SU-DHL-6 (cell line): Measurements from ENCODE around the gene RIC1.

Experiments
- H2AFZ ChIP-seq: fragments of 200-600 bp; sonication (generic); 2 replicates; pipeline ENCODE4 v1.6.1; 2014; ENCODE audit warnings: low read depth, mild to moderate bottlenecking, moderate library complexity, mixed read lengths, antibody characterized with exemption, low read length; ENCODE audit not compliant: severe bottlenecking
- H3F3A ChIP-seq: fragments of 200-600 bp; shearing (Covaris generic); 2 replicates; pipeline ENCODE4 v1.6.0; 2016; ENCODE audit warnings: antibody characterized with exemption, mild to moderate bottlenecking; ENCODE audit not compliant: insufficient read depth
- H3K27ac ChIP-seq: fragments of 200-600 bp; sonication (generic); 2 replicates; pipeline ENCODE4 v1.5.1; 2016; ENCODE audit warnings: low read depth, mild to moderate bottlenecking, low read length, moderate library complexity, mixed read lengths
- H3K27me3 ChIP-seq: fragments of 200-600 bp; sonication (generic), shearing (Covaris generic); 2 replicates; pipeline ENCODE4 v1.6.0; 2014; ENCODE audit warnings: mild to moderate bottlenecking, low read length
- H3K36me3 ChIP-seq: fragments of 200-600 bp; sonication (generic); 2 replicates; pipeline ENCODE4 v1.6.1; 2014; ENCODE audit warnings: mild to moderate bottlenecking, low read length, mixed read lengths
- H3K4me2 ChIP-seq: fragments of 300-600, 200-600 bp; shearing (Covaris generic), sonication (generic); 2 replicates; pipeline ENCODE4 v1.6.0; 2014; ENCODE audit warnings: low read length, low read depth, mild to moderate bottlenecking; ENCODE audit not compliant: poor library complexity, severe bottlenecking
- H3K4me3 ChIP-seq: fragments of 200-600 bp; sonication (generic); 2 replicates; pipeline ENCODE4 v1.5.1; 2014; ENCODE audit warnings: antibody characterized with exemption, low read length, mild to moderate bottlenecking, mixed read lengths; ENCODE audit not compliant: insufficient read depth, poor library complexity, severe bottlenecking
- H3K79me2 ChIP-seq: fragments of 200-600 bp; sonication (generic); 2 replicates; pipeline ENCODE4 v1.6.1; 2014; ENCODE audit warnings: mild to moderate bottlenecking, low read length, moderate library complexity; ENCODE audit not compliant: insufficient read depth
- H3K9ac ChIP-seq: fragments of 200-600 bp; sonication (generic); 2 replicates; pipeline ENCODE4 v1.7.0; 2014; ENCODE audit warnings: mild to moderate bottlenecking, low read length
- H3K9me2 ChIP-seq: fragments of 200-600 bp; sonication (generic); replicated peaks from 2 replicates; pipeline ENCODE4 v1.6.1; 2014; ENCODE audit warnings: low read length; ENCODE audit not compliant: insufficient read depth
- H3K9me3 ChIP-seq: fragments of 200-600 bp; sonication (generic); 2 replicates; pipeline ENCODE4 v1.6.1; 2014; ENCODE audit warnings: low read length, mixed read lengths; ENCODE audit not compliant: insufficient read depth
- H4K20me1 ChIP-seq: fragments of 200-600 bp; sonication (generic); 2 replicates; pipeline ENCODE4 v1.6.1; 2014; ENCODE audit warnings: low read depth, mild to moderate bottlenecking, antibody characterized with exemption, low read length, moderate library complexity, mixed read lengths
- CTCF ChIP-seq: fragments of 200-600 bp; sonication (generic); IDR thresholded peaks from one replicate; pipeline ENCODE4 v1.5.1; 2017; ENCODE audit warnings: antibody characterized with exemption, mild to moderate bottlenecking, low read length, moderate library complexity; ENCODE audit not compliant: insufficient read depth, poor library complexity, severe bottlenecking
- EZH2phosphoT487 ChIP-seq: fragments of 200-600 bp; sonication (generic), shearing (Covaris generic); conservative IDR thresholded peaks from 2 replicates; pipeline ENCODE4 v1.6.1; 2018; ENCODE audit warnings: mild to moderate bottlenecking, antibody characterized with exemption, low read length, moderate library complexity, mixed read lengths

The RIC1 gene

GRCh38 chr9:5790923-5791322 lies 162.0 kb downstream of the RIC1 start:
- H3K27me3 ChIP-seq, result no peaks in the 10 kb centered on the region
- H3K79me2 ChIP-seq, result no peaks in the 10 kb centered on the region
- no peak for TF ChIP-seq CTCF
- TF ChIP-seq EZH2phosphoT487, result no peak
- no peak overlapping the region for H3K4me3 ChIP-seq
- no peak overlapping the region for H3K4me2 ChIP-seq
- no peaks in the 10 kb centered on the region for H4K20me1 ChIP-seq
- no peak overlapping the region for H3K27ac ChIP-seq
- peaks cover 8% of the 10 kb centered on the region; the same call in 1 of the 2 replicates for H3F3A ChIP-seq
- H3K9ac ChIP-seq, result no peak overlapping the region
- H3K9me3 ChIP-seq, result no peaks in the 10 kb centered on the region
- H3K9me2 ChIP-seq, result no peaks in the 10 kb centered on the region
- H3K36me3 ChIP-seq, result peaks cover 18% of the 10 kb centered on the region; the same call in 1 of the 2 replicates
- H2AFZ ChIP-seq, result no peak overlapping the region

- Histone ChIP-seq H3K9me3 (no peaks in the 10 kb centered on the region), H3K4me2 (no peak overlapping the region)
Measured at GRCh38 chr9:5791870-5792269, 163.0 kb downstream of the RIC1 start.

GRCh38 chr9:5793812-5794211 lies 164.9 kb downstream of the RIC1 start:
- Histone ChIP-seq H3K9ac (no peak overlapping the region), H3K4me3 (no peak overlapping the region), H2AFZ (no peak overlapping the region), H3K27ac (no peak overlapping the region), H3K4me2 (no peak overlapping the region), H3K27me3 (no peaks in the 10 kb centered on the region), H3K9me3 (no peaks in the 10 kb centered on the region), H3F3A (peaks cover 8% of the 10 kb centered on the region; the same call in 1 of the 2 replicates), H3K36me3 (peaks cover 22% of the 10 kb centered on the region; the same call in 1 of the 2 replicates), H4K20me1 (no peaks in the 10 kb centered on the region), H3K9me2 (no peaks in the 10 kb centered on the region), H3K79me2 (no peaks in the 10 kb centered on the region)
- TF ChIP-seq CTCF (no peak), EZH2phosphoT487 (no peak)

More at GRCh38 chr9:5791870-5792269, 163.0 kb downstream of the RIC1 start:
- Histone ChIP-seq H4K20me1 (no peaks in the 10 kb centered on the region), H3K36me3 (peaks cover 21% of the 10 kb centered on the region; the same call in 1 of the 2 replicates), H3F3A (peaks cover 8% of the 10 kb centered on the region; the same call in 1 of the 2 replicates), H3K27ac (no peak overlapping the region), H3K27me3 (no peaks in the 10 kb centered on the region), H3K9ac (no peak overlapping the region), H3K79me2 (no peaks in the 10 kb centered on the region), H3K9me2 (no peaks in the 10 kb centered on the region), H2AFZ (no peak overlapping the region), H3K4me3 (no peak overlapping the region)
- no peak for TF ChIP-seq CTCF
- no peak for TF ChIP-seq EZH2phosphoT487
